Activated T-helper 1 cell treated with anti-CD3 and anti-CD28 coated beads, Interleukin-12 subunit alpha, Interleukin-12 subunit beta, Interleukin-2, Interleukin-4 antibody, amounts not matched to agents 30 ng/mL and 10 ng/mL and 1 ng/mL, durations not matched to agents 14 hours and 24 hours and 36 hours (primary cell): ENCODE results near the gene RPGR. TPM values are rescaled to one million over a fixed set of nuclear protein-coding genes. Genes with fewer than 3 reads are reported as not detected.

Source experiments
- DNase-seq: peaks from one replicate; pipeline ENCODE4 v3.0.0; 2021; ENCODE audit warnings: low spot score
- H3K27ac Mint-ChIP-seq: one replicate; pipeline ENCODE4 v1.8.0; 2021; ENCODE audit warnings: mild to moderate bottlenecking, mixed read lengths
- H3K27me3 Mint-ChIP-seq: one replicate; pipeline ENCODE4 v1.8.0; 2022; ENCODE audit warnings: mild to moderate bottlenecking, moderate library complexity, mixed read lengths; ENCODE audit not compliant: insufficient read depth
- H3K36me3 Mint-ChIP-seq: one replicate; pipeline ENCODE4 v1.8.0; 2021; ENCODE audit warnings: low read depth, mixed read lengths
- H3K4me1 Mint-ChIP-seq: one replicate; pipeline ENCODE4 v1.8.0; 2021; ENCODE audit warnings: low read depth, mixed read lengths
- H3K4me3 Mint-ChIP-seq: one replicate; pipeline ENCODE4 v1.8.0; 2021; ENCODE audit warnings: mild to moderate bottlenecking, moderate library complexity, mixed read lengths
- H3K9me3 Mint-ChIP-seq: one replicate; pipeline ENCODE4 v1.8.0; 2021; ENCODE audit warnings: mixed read lengths
- intact Hi-C: fragments of 100-400 bp; cut with micrococcal nuclease; formaldehyde crosslinking; loops from one replicate; pipeline ENCODE4 v1.15.1; 2024
- total RNA-seq: library from RNA; stranded (reverse); gene quantifications from 2 replicates; pipeline ENCODE4 v1.2.3, GENCODE V29; 2022

Gene RPGR
- total RNA-seq, 1 donor from 2014 or later = 9.3 TPM

DNA sequence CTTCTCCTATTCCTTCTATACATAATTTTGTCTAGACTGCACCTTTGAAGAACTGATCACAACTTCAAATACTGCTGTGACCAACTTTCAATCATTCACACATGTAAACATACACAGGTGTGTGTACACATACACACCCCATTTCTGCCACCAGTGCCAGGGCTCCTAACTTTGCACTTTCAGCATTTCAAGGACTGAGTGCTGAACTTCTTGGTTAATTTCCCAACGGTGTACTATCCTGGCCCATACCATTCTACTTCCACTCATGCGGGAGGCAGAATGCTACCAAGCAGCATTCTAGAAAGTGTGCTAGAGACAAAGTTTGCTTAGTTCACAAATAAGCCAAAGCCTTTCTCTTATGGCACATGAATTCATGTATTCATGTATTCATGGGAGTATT is 51.2 kb downstream of the RPGR start:
- Mint-ChIP-seq H3K27me3 (no peaks in the 10 kb centered on the region), H3K36me3 (no peaks in the 10 kb centered on the region), H3K4me1 (no peaks in the 10 kb centered on the region), H3K9me3 (no peaks in the 10 kb centered on the region), H3K4me3 (no peak overlapping the region), H3K27ac (no peak overlapping the region)
- no peak for DNase-seq
- intact Hi-C loops = no loop called here

DNA sequence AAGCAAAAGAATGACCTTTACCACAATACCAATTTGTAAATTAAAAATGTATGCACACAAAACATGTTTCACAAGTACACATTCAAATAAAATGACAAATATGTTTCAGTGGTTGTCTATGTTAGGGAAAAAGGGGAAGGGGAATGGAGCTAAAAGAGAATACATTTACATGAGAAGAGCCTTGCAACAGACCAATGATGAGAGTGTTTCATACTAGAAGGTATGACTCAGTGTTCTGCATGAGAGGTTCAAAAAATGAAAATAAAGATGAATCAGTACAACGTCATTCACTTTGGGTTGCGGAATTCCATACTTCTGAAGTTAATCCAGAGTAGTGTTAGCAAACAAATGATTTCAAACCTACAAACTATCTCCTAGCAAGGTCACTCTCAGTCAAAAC is 51.7 kb downstream of the RPGR start:
- Mint-ChIP-seq H3K27ac (no peak overlapping the region), H3K36me3 (no peaks in the 10 kb centered on the region), H3K27me3 (no peaks in the 10 kb centered on the region), H3K9me3 (no peaks in the 10 kb centered on the region), H3K4me3 (no peak overlapping the region), H3K4me1 (peaks cover 4% of the 10 kb centered on the region)
- DNase-seq = no peak
- intact Hi-C loops = no loop called here

DNA sequence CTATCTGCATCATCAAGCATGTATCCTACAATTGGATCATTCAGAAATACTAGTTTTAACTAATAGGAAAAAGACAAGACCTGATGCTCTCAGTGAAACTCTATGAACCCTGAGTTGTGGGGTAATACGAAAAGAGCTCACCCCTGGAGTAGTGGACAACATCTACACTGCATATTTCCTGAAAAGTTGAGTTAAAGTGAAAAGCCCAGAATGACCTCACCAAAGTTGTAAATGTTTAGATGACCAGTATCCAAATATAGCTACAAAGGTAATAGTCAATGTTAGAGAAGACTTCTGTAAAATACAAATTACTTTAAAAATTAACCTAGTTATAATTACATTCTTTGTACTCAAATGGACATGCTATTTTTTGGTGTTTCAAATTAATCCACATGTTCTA is 53.9 kb downstream of the RPGR start:
- Mint-ChIP-seq H3K4me3 (no peak overlapping the region), H3K36me3 (peaks cover 2% of the 10 kb centered on the region), H3K27ac (no peak overlapping the region), H3K4me1 (peaks cover 5% of the 10 kb centered on the region), H3K9me3 (no peaks in the 10 kb centered on the region), H3K27me3 (no peaks in the 10 kb centered on the region)
- intact Hi-C loops = no loop called here
- DNase-seq = no peak

DNA sequence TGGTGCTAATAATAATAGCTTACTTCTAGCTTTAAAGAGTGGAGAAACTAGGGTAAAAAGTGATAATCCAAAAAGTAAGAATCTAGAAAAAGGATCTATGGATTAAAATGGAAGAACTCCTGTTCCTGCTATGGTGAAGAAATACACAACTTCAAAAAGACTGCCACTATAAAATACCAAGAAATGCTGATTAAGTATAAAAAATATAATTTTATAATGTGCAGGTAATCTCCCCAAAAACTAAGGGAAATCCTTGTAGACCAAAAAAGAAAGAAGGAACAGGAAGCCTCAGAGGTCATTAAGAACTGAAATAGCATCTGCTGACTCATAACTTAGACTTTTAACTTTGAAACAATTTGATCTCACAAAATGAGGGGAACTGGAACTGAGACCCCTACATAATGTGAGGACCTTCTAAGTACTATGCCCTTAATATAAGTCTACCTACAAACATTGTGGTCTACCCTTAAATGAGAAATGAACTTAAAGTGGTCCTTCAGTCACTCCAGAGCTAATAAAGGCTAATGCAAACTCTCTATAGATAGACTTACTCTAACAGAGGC is 56.1 kb downstream of the RPGR start:
- intact Hi-C loops = no loop called here
- Mint-ChIP-seq H3K4me1 (peaks cover 5% of the 10 kb centered on the region), H3K27ac (no peak overlapping the region), H3K27me3 (no peaks in the 10 kb centered on the region), H3K9me3 (no peaks in the 10 kb centered on the region), H3K36me3 (peaks cover 2% of the 10 kb centered on the region), H3K4me3 (no peak overlapping the region)
- DNase-seq = no peak

DNA sequence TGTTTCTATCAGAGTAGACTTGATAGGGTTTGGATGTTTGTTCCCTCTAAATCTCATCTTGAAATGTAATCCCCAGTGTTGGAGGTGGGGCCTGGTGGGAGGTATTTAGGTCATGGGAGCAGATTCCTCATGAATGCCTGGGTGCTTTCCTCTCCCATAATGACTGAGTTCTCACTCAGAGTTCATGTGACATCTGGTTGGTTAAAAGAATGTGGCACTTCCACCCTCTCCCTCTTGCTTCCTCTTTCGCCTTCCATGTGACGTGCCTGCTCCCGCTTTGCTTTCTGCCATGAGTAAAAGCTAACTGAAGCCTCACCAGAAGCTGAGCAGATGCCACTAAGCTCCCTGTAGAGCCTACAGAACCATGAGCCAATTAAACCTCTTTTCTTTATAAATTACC is 59.3 kb downstream of the RPGR start:
- H3K27me3 Mint-ChIP-seq = no peaks in the 10 kb centered on the region
- no peak for DNase-seq
- H3K36me3 Mint-ChIP-seq = peaks cover 2% of the 10 kb centered on the region
- H3K9me3 Mint-ChIP-seq = no peaks in the 10 kb centered on the region
- H3K4me3 Mint-ChIP-seq = no peak overlapping the region
- intact Hi-C loops = no loop called here
- H3K4me1 Mint-ChIP-seq = peaks cover 5% of the 10 kb centered on the region
- no peak overlapping the region for H3K27ac Mint-ChIP-seq

DNA sequence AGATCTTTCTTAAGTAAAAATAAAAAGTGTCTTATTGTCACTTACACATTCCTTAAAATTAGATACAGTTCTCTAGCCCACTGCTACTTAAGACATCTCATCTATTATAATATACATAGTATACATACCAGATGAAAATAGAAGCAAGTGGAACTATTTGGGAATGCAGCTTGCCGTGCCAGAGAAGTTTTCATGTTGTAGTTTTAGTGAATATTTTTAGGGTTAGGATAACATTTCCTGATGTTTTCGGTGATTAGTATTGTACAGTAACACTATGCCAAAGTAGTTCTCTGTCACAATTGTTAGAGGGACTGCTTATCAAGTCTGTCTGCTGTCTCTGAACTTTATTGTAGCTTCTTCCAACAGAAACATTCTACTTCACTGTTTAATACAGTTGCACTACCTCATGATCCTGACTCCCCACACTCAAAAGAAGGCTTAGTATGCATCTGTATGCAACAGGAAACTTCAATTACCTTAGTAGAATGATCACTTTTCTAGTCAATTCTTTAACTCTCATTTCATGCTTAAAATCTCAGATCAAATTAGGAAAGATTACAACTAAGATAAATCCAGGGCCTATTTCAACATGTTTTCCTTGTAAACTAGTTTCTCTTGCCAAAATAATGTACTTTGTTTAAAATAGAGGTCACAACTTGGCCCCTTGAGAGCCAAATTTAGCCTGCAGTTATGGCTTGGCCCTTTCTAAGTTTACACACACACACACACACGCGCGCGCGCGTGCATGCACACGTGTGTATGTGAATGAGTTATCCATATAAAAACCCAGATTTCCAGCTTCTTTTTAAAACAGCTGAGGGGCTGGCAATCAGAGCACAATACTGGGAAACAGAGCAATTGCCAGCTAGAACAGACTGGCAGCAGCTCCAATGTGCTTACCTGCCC is 64.3 kb downstream of the RPGR start:
- no peak for DNase-seq
- Mint-ChIP-seq H3K27ac (no peak overlapping the region), H3K4me1 (no peaks in the 10 kb centered on the region), H3K4me3 (no peak overlapping the region), H3K27me3 (peaks cover 2% of the 10 kb centered on the region), H3K36me3 (no peaks in the 10 kb centered on the region), H3K9me3 (no peaks in the 10 kb centered on the region)
- intact Hi-C loops = no loop called here

DNA sequence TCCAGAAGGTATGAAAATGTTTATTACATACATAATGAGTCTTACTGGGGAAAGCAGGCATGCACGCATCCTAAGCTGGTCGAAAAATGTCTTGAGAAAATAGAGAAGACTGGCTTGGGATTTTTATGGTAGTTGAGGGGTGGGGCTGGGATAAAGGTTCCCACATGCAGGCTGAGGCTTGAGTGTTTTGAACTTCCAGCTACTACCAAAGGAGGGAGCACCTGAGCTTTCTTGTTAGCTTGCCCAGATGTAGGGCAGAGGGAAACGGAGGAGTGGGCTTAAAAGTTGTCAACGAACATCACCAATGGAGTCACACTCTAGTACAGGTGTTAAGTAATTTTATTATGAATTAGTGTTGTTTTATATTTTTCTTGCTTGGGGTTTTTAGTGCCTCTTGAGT is 67.1 kb downstream of the RPGR start:
- H3K36me3 Mint-ChIP-seq = no peaks in the 10 kb centered on the region
- no peak for DNase-seq
- intact Hi-C loops = loop anchor here (2.0 kb wide), 1 partner anchor 67 kb away; the partner anchor contains the start of gene RPGR
- no peak overlapping the region for H3K4me3 Mint-ChIP-seq
- H3K9me3 Mint-ChIP-seq = no peaks in the 10 kb centered on the region
- peaks cover 2% of the 10 kb centered on the region for H3K27me3 Mint-ChIP-seq
- no peaks in the 10 kb centered on the region for H3K4me1 Mint-ChIP-seq
- H3K27ac Mint-ChIP-seq = no peak overlapping the region

DNA sequence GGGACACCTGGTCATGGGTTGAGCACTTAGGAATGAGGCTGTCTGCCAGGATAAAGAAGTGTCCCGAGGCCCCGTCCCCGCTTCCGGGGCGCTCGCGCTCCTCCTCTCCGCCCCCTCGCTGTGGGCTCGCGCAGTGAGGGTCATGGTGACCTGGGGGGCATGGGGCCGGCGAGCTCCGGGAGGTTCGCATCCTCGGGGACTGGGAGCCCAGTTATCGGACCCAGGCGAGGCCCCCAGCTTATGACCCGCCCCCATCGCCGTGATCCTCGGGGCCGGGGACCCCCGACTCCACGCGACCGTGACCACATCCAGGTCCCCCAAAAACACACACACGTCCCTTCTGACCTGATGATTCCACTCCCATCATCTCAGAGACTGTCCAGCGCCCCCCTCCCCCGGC is 71.3 kb downstream of the RPGR start:
- H3K27me3 Mint-ChIP-seq = peaks cover 2% of the 10 kb centered on the region
- H3K4me1 Mint-ChIP-seq = no peaks in the 10 kb centered on the region
- H3K36me3 Mint-ChIP-seq = no peaks in the 10 kb centered on the region
- H3K4me3 Mint-ChIP-seq = no peak overlapping the region
- no peaks in the 10 kb centered on the region for H3K9me3 Mint-ChIP-seq
- intact Hi-C loops = no loop called here
- no peak for DNase-seq
- no peak overlapping the region for H3K27ac Mint-ChIP-seq

DNA sequence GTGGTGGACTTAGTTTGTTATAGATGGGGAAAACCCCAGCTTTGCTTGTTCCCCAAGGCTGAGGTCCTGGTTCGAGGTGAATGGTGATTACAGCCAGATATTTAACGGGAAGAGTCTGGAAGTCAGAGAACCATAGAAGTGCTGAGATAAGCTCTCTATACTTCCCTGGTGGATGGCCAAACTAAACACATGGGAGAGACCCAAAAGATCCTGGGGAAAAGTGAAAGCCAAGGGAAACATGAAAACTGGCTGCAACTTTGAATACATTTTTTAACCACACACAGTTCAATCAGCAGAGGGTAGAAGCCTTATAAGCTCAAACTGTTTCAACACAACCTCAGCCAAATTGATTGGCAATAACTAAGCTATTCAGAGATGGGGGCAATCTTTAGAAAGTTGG is 77.3 kb downstream of the RPGR start:
- intact Hi-C loops = no loop called here
- no peak for DNase-seq
- Mint-ChIP-seq H3K27ac (no peak overlapping the region), H3K36me3 (no peaks in the 10 kb centered on the region), H3K4me3 (no peak overlapping the region), H3K4me1 (no peaks in the 10 kb centered on the region), H3K27me3 (no peaks in the 10 kb centered on the region), H3K9me3 (no peaks in the 10 kb centered on the region)

DNA sequence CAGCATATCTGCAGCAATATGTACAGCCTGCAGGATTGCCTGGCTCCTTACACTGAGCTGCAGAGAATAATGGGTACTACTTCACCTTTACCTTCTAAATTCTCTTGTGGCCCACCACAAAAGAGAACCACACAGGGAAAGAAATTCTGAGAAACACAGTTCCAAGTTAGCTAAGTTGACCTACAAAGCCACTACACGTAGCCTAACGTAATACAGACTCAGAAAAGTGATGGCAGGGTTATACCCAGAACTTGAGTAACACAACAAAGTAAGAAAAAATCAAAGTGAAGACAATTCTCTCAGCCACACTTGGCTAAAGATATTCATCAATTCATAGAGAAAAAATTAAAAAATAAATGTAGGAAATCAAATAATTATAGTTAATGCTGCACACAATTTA is 80.3 kb downstream of the RPGR start:
- Mint-ChIP-seq H3K27ac (no peak overlapping the region), H3K27me3 (peaks cover 3% of the 10 kb centered on the region), H3K4me3 (no peak overlapping the region), H3K4me1 (no peaks in the 10 kb centered on the region), H3K36me3 (no peaks in the 10 kb centered on the region), H3K9me3 (no peaks in the 10 kb centered on the region)
- DNase-seq = no peak
- intact Hi-C loops = no loop called here

DNA sequence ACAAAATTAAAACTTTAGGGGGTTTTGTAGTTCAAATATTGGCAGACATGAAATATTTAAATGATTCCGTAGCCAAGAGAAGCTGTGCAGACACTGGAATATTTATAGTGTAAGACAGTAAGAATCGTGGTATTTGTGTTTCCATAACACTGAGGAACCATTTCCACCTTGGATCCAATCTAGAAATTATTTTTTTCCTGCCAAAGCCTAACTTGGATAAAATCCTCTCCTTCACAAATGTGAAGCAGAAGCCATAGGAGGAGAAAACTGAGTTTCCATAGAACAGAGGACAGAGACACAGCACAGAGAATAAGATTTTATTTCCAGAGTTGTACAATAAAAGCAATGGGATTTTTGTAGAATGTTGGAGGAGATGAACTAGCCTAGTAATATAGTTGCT is 86.8 kb downstream of the RPGR start:
- no peak overlapping the region for H3K27ac Mint-ChIP-seq
- H3K27me3 Mint-ChIP-seq = peaks cover 3% of the 10 kb centered on the region
- no peak for DNase-seq
- no peak overlapping the region for H3K4me3 Mint-ChIP-seq
- no peaks in the 10 kb centered on the region for H3K9me3 Mint-ChIP-seq
- H3K4me1 Mint-ChIP-seq = no peaks in the 10 kb centered on the region
- no peaks in the 10 kb centered on the region for H3K36me3 Mint-ChIP-seq
- intact Hi-C loops = no loop called here

DNA sequence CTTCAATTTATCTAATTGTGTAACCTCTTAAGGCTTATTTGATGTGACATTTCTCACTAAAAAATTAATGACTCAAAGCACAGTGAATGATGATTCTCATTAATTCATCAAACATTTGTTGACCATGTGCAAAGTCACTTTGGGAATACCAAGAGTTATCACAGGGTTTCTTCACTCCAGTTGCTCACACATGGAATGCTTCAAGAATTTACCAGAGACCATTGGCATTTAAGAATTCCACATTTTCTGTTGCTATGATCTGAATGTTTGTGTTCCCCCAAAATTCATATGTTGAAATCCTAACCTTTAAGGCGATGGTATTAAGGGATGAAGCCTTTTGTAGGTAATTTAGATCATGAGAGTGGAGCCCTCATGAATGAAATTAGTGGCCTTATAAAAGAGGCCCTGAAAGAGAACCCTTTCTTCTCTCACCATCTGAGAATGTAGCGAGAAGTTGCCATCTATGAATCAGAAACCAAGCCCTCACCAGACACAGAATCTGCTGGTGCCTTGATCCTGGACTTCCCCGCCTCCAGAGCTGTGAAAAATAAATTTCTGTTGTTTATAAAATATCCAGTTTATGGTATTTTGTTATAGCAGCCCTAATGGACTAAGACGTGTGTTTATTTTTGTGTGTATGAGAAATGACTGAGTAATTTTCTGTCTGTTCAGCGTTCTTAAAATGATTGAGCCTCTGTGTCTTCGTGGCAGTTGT is 90.3 kb downstream of the RPGR start:
- DNase-seq = no peak
- Mint-ChIP-seq H3K9me3 (no peaks in the 10 kb centered on the region), H3K4me3 (no peak overlapping the region), H3K27ac (no peak overlapping the region), H3K4me1 (no peaks in the 10 kb centered on the region), H3K27me3 (peaks cover 4% of the 10 kb centered on the region), H3K36me3 (no peaks in the 10 kb centered on the region)
- intact Hi-C loops = no loop called here
